C1 segment of cervical spinal cord (tissue), 14 donors: ENCODE results near the gene C16orf78.

Experiments
- DNase-seq, 14 donors: peaks; one replicate each; lab custom pipeline; 2025; lab: John Stamatoyannopoulos, UW

C16orf78 gene

GRCh38 chr16:49431040-49431439 lies 57.4 kb downstream of the C16orf78 start:
- no peak for DNase-seq

DNA sequence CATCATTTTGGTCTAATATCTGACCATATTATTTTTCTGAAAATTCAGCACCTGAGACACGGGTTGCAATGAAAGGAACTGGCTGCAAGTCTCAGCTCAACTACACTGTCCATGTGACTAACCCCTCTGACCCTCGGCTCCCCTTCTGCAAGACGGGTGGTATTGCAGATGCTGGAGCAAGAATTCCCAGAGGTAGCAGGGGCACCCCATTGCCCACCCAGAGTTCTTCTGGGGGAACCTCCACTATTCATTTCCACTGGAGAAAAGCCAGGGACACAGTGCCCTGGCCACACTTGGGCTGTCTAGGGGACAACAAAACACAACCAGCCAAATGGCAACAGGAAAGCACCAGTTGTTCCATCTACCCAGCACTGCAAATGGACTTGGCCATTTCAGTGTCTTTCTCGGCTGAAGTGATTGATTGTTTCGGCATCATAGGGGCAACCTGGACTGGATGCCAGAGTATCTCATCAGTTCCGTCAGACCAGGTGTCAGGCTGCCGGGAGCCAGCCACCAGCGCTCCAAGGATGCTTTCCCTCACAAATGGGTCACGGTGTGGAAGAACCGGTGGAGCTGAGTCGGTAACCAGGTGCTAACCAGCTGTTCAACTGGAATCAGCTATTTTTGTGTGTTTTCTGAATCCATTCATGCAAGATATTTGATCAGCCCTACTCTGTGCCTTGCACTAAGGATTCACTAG lies 58.1 kb downstream of the C16orf78 start:
- DNase-seq = no peak

- DNase-seq = no peak
Observed at GRCh38 chr16:49434733-49435132, 61.1 kb downstream of the C16orf78 start.

DNA sequence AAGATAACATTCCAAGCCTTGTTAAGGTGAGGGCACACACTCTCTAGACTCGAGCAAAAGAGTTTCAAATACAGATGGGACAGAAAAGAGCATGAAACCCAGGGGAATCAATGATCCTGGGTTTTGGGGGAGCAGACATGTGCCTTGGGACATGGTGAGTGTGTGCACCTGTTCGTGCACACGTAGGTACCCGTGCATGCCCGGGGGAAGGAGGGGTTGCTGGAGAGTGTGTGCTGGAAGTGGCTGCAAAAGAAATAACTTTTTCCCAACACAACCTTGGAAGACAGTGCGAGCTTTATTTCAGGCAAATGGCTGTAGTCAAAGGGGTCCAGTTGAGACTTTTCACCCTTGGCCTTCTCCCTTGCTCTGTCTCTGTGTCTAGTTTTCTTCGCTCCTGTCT lies 62.6 kb downstream of the C16orf78 start:
- no peak for DNase-seq

DNA sequence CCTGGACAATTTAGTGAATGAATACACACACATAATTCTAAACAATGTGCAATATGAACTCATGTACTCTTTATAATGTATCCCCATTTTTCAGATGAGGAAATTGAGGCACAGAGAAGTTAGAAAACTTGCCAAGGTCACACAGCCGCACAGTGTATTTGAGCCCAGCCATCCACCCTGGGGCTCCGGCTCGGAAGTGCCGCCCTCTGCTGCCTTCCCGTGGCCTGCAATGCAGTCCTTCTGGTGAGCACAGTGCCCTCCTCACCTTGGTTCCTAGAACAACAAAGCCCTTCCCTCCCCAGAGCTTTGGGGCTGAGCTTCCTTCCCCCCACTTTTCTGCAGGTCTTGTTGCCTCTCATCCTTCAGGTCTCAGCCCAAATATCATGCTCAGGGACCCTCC lies 63.7 kb downstream of the C16orf78 start:
- DNase-seq = no peak

- DNase-seq = no peak
Observed at GRCh38 chr16:49439050-49439449, 65.4 kb downstream of the C16orf78 start.

DNA sequence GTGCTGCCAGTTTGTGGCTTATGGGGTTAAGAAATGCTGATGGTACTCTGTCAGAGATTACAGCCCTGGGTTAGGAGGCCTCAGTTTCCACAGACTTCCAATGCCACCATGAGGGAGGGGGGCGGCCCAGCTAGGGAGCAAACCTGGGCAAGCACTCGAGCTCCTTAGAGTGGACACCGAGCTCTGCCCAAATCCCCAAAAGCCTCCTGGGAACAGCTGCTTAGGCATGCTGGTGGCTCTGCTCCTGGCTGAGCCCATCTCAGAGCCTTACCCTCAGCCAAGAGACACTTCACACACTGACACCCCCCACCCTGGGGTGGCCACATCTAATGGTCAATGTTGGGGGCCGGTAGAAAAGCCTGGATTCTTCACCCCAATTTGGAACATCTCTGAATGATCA lies 66.1 kb downstream of the C16orf78 start:
- no peak for DNase-seq

DNA sequence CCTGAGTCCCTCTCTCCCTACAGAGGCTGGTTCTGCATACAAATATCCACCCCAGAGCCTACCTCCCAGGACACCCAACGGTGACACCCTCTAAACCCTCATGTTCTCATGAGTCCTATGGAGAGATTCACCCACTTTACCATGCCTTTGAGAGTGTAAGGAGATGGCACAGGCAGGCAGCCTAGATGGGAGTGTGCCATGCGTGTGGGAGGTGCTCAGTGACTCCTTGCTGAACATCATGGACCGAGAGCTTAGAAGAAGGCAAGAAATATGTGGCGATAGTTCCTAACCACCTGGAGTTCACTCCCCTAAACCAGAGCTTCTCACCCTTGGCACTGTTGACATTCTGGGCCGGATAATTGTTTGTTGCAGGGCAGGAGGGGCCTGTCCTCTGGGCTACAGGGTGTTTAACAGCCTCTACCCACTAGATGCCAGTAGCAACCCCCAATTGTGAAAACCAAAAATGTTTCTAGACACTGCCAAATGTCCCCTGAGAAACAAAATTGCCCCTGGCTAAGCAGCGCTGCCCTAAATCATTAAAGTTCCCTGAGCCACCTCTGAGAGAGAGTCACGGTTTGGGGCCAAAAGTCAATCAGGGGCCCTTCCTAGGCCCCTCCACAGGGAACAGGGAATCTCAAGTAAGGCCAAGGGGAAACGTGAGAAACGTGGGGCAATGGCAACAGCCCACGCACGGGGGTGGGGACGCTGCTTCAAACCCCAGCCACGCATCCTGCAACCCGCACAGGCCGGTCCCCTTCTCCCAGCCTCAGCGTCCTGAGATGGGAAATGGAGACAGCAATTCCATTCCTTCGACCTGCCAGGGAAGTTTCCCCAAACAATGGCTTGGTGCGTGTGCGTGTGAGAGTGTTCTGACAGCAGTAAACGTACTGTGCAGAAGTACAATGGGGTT lies 66.8 kb downstream of the C16orf78 start:
- DNase-seq = no peak

DNA sequence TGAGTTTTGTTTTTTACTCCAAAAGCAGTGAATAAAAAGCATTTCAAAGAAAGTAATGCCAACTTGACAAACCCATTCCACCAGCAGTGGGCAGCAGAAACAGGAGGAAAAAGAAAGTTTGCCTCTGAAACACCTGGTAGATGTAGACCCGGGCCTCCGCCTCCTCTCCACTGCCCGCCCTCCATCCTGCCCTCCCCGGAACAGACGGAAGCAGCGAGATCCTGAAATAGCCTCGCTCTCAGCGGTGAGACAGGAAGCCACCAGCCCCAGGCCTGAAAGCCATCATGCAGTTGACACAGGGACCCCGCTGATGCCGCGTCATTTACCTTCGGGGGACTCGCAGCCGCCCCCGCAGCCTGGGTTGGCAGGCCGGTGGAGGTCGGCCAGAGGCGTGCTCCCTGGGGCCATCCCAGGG lies 67.8 kb downstream of the C16orf78 start:
- no peak for DNase-seq

- no peak for DNase-seq
Observed at GRCh38 chr16:49442805-49443204, 69.2 kb downstream of the C16orf78 start.

- DNase-seq = no peak
Observed at GRCh38 chr16:49443576-49443975, 70.0 kb downstream of the C16orf78 start.

GRCh38 chr16:49446805-49447204 lies 73.2 kb downstream of the C16orf78 start:
- no peak for DNase-seq
